Measurements from ENCODE around the gene CMTM3. TPM values are rescaled to one million over a fixed set of nuclear protein-coding genes. Genes with fewer than 3 reads are reported as not detected.

CMTM3 gene
- total RNA-seq, 1 donor from 2014 or later = 42.6 TPM

GRCh38 chr16:66636199-66636598 lies 31.7 kb downstream of the CMTM3 start:
- peaks cover 0 to 3% of the 10 kb centered on the region in 2 donors for H3K36me3 ChIP-seq
- intact Hi-C loops (cut with DNase I) = no loop called here
- no peaks in the 10 kb centered on the region for H3K27me3 ChIP-seq
- no peaks in the 10 kb centered on the region for H3K4me1 ChIP-seq
- H3K9me3 ChIP-seq = no peaks in the 10 kb centered on the region
- DNase-seq (ENCODE audit: low spot score in 2 of 2) = no peak
- no peak overlapping the region for H3K4me3 ChIP-seq
- no peak for TF ChIP-seq CTCF (IDR thresholded peaks at IDR 0.05)
- no peak overlapping the region for H3K27ac ChIP-seq

- no peaks in the 10 kb centered on the region for H3K27me3 ChIP-seq
- no peaks in the 10 kb centered on the region for H3K4me1 ChIP-seq
- H3K36me3 ChIP-seq = peaks cover 0 to 3% of the 10 kb centered on the region in 2 donors
- H3K4me3 ChIP-seq = no peak overlapping the region
- intact Hi-C loops (cut with DNase I) = no loop called here
- no peak for DNase-seq (ENCODE audit: low spot score in 2 of 2)
- H3K27ac ChIP-seq = no peak overlapping the region
- TF ChIP-seq CTCF (IDR thresholded peaks at IDR 0.05) = no peak
- H3K9me3 ChIP-seq = no peaks in the 10 kb centered on the region
Measured at GRCh38 chr16:66637806-66638205, 33.3 kb downstream of the CMTM3 start.

- Histone ChIP-seq H3K4me3 (no peak overlapping the region), H3K9me3 (no peaks in the 10 kb centered on the region), H3K27me3 (no peaks in the 10 kb centered on the region), H3K36me3 (peaks cover 0 to 3% of the 10 kb centered on the region in 2 donors), H3K27ac (no peak overlapping the region), H3K4me1 (no peaks in the 10 kb centered on the region)
- no peak for DNase-seq (ENCODE audit: low spot score in 2 of 2)
- no peak for TF ChIP-seq CTCF (IDR thresholded peaks at IDR 0.05)
- intact Hi-C loops (cut with DNase I) = no loop called here
Measured at GRCh38 chr16:66639091-66639885, 34.8 kb downstream of the CMTM3 start.

GRCh38 chr16:66640724-66641314 lies 36.3 kb downstream of the CMTM3 start:
- no peaks in the 10 kb centered on the region for H3K4me1 ChIP-seq
- no peaks in the 10 kb centered on the region for H3K36me3 ChIP-seq
- H3K27me3 ChIP-seq = no peaks in the 10 kb centered on the region
- no peak for TF ChIP-seq CTCF (IDR thresholded peaks at IDR 0.05)
- H3K9me3 ChIP-seq = no peaks in the 10 kb centered on the region
- no peak overlapping the region for H3K4me3 ChIP-seq
- no peak for DNase-seq (ENCODE audit: low spot score in 2 of 2)
- no peak overlapping the region for H3K27ac ChIP-seq
- intact Hi-C loops (cut with DNase I) = no loop called here

GRCh38 chr16:66641387-66641786 lies 36.9 kb downstream of the CMTM3 start:
- DNase-seq (ENCODE audit: low spot score in 2 of 2) = no peak
- intact Hi-C loops (cut with DNase I) = no loop called here
- H3K4me1 ChIP-seq = no peaks in the 10 kb centered on the region

More at GRCh38 chr16:66641387-66641786, 36.9 kb downstream of the CMTM3 start:
- TF ChIP-seq CTCF (IDR thresholded peaks at IDR 0.05) = no peak
- H3K9me3 ChIP-seq = no peaks in the 10 kb centered on the region
- H3K36me3 ChIP-seq = no peaks in the 10 kb centered on the region
- H3K27me3 ChIP-seq = no peaks in the 10 kb centered on the region
- H3K27ac ChIP-seq = no peak overlapping the region
- H3K4me3 ChIP-seq = no peak overlapping the region

Measured in ascending aorta (tissue), 2 donors.